ENCODE results near the gene TBX5. TPM values are rescaled to one million over a fixed set of nuclear protein-coding genes. Genes with fewer than 3 reads are reported as not detected.

Gene TBX5
- total and polyA plus RNA-seq, 2 donors (not counting 1 experiment from before 2014, with no cell fraction given): 16.8 to 19.4 TPM

- H3K4me2 ChIP-seq (ENCODE audit: extremely low read depth, insufficient read depth, low read length): peak overlapping the region; percentile 73
- H3K27me3 ChIP-seq (ENCODE audit: control insufficient read depth, insufficient read depth, low read length): no peaks in the 10 kb centered on the region
- H3K36me3 ChIP-seq (ENCODE audit: control insufficient read depth, insufficient read depth, low read length): no peaks in the 10 kb centered on the region
- peaks cover 100% of the 10 kb centered on the region for H3K79me2 ChIP-seq (ENCODE audit: control insufficient read depth, insufficient read depth, low read length)
- H3K9me3 ChIP-seq (ENCODE audit: control insufficient read depth, insufficient read depth, low read depth, low read length): no peaks in the 10 kb centered on the region
- peak overlapping the region; percentile 86 for H3K9ac ChIP-seq (ENCODE audit: insufficient read depth, low read length)
- peak overlapping the region; percentile 38 to 86 (median 58) for H3K4me3 ChIP-seq (replicated peaks in 1 of 4; ENCODE audit: control extremely low read depth in 1 of 4, insufficient read depth in 1 of 4, low read depth in 3 of 4, low read length in 4 of 4)
- H3K27ac ChIP-seq (ENCODE audit: insufficient read depth, low read length): peak overlapping the region; percentile 92
- peaks cover 7% of the 10 kb centered on the region for H3K4me1 ChIP-seq (ENCODE audit: control insufficient read depth, extremely low read depth, insufficient read depth, low read length)
- no peak overlapping the region for H2AFZ ChIP-seq (ENCODE audit: low read length)
- DNase-seq (ENCODE audit: low read depth in 2 of 2): no peak
- no peaks in the 10 kb centered on the region for H4K20me1 ChIP-seq (ENCODE audit: control insufficient read depth, extremely low read depth, insufficient read depth, low read length)
- TF ChIP-seq, protein P1, sequence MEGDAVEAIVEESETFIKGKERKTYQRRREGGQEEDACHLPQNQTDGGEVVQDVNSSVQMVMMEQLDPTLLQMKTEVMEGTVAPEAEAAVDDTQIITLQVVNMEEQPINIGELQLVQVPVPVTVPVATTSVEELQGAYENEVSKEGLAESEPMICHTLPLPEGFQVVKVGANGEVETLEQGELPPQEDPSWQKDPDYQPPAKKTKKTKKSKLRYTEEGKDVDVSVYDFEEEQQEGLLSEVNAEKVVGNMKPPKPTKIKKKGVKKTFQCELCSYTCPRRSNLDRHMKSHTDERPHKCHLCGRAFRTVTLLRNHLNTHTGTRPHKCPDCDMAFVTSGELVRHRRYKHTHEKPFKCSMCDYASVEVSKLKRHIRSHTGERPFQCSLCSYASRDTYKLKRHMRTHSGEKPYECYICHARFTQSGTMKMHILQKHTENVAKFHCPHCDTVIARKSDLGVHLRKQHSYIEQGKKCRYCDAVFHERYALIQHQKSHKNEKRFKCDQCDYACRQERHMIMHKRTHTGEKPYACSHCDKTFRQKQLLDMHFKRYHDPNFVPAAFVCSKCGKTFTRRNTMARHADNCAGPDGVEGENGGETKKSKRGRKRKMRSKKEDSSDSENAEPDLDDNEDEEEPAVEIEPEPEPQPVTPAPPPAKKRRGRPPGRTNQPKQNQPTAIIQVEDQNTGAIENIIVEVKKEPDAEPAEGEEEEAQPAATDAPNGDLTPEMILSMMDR (conservative IDR thresholded peaks at IDR 0.05 in 1 of 2, IDR thresholded peaks at IDR 0.05 in 1 of 2; ENCODE audit: low read depth in 1 of 2, low read length in 2 of 2): no peak
- TF ChIP-seq EZH2 (IDR thresholded peaks at IDR 0.05; ENCODE audit: low read length, missing control alignments): no peak
Measured at GRCh38 chr12:114408471-114408885, 2.5 kb upstream of the TBX5 start.

DNA sequence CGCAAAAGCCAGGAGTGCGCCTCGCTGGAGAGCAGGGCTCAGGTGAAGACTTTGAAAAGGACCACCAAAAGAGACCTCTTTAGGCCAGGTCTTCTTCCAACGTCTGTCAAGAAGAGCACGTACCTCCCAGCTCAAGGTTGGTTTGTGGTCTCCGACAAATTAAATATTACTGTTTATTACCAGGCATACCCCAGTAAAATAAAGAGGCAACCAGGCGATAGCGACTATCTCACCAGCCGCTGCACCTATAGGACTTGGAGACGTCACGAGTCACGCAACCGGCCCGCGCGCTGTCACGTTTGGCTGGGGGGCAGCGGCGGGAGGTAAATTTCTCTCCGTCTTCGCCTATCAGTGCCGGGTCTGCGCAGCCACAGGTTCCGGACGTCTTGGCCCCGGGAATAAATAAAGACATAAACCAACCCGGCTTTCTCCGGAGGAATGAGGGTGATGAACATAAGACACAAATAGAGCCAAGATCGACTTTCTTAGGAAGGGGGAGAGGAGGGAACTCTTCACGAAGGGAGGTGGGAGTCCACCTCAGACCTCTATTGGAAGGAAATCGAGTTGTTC lies 2.0 kb upstream of the TBX5 start:
- Histone ChIP-seq H3K4me2 (ENCODE audit: extremely low read depth, insufficient read depth, low read length) (peak overlapping the region; percentile 73), H3K79me2 (ENCODE audit: control insufficient read depth, insufficient read depth, low read length) (peaks cover 100% of the 10 kb centered on the region), H3K27me3 (ENCODE audit: control insufficient read depth, insufficient read depth, low read length) (no peaks in the 10 kb centered on the region), H3K4me3 (replicated peaks in 1 of 4; ENCODE audit: control extremely low read depth in 1 of 4, insufficient read depth in 1 of 4, low read depth in 3 of 4, low read length in 4 of 4) (peak overlapping the region; percentile 38 to 86 (median 58)), H3K9me3 (ENCODE audit: control insufficient read depth, insufficient read depth, low read depth, low read length) (no peaks in the 10 kb centered on the region), H2AFZ (ENCODE audit: low read length) (no peak overlapping the region), H3K27ac (ENCODE audit: insufficient read depth, low read length) (peak overlapping the region; percentile 92), H3K9ac (ENCODE audit: insufficient read depth, low read length) (peak overlapping the region; percentile 49), H3K36me3 (ENCODE audit: control insufficient read depth, insufficient read depth, low read length) (no peaks in the 10 kb centered on the region), H4K20me1 (ENCODE audit: control insufficient read depth, extremely low read depth, insufficient read depth, low read length) (no peaks in the 10 kb centered on the region), H3K4me1 (ENCODE audit: control insufficient read depth, extremely low read depth, insufficient read depth, low read length) (peaks cover 5% of the 10 kb centered on the region)
- no peak for TF ChIP-seq EZH2 (IDR thresholded peaks at IDR 0.05; ENCODE audit: low read length, missing control alignments)
- TF ChIP-seq, protein P1 (conservative IDR thresholded peaks at IDR 0.05 in 1 of 2, IDR thresholded peaks at IDR 0.05 in 1 of 2; ENCODE audit: low read depth in 1 of 2, low read length in 2 of 2): no peak
- DNase-seq (ENCODE audit: low read depth in 2 of 2): peak in 1 of 2 donors; percentile 87

GRCh38 chr12:114406984-114407841 lies 1.3 kb upstream of the TBX5 start:
- Histone ChIP-seq H2AFZ (ENCODE audit: low read length) (no peak overlapping the region), H3K9me3 (ENCODE audit: control insufficient read depth, insufficient read depth, low read depth, low read length) (no peaks in the 10 kb centered on the region), H3K27me3 (ENCODE audit: control insufficient read depth, insufficient read depth, low read length) (no peaks in the 10 kb centered on the region), H3K4me1 (ENCODE audit: control insufficient read depth, extremely low read depth, insufficient read depth, low read length) (peaks cover 4% of the 10 kb centered on the region), H3K4me2 (ENCODE audit: extremely low read depth, insufficient read depth, low read length) (peak overlapping the region; percentile 73), H4K20me1 (ENCODE audit: control insufficient read depth, extremely low read depth, insufficient read depth, low read length) (no peaks in the 10 kb centered on the region), H3K36me3 (ENCODE audit: control insufficient read depth, insufficient read depth, low read length) (no peaks in the 10 kb centered on the region), H3K79me2 (ENCODE audit: control insufficient read depth, insufficient read depth, low read length) (peaks cover 100% of the 10 kb centered on the region), H3K27ac (ENCODE audit: insufficient read depth, low read length) (peak overlapping the region; percentile 92), H3K4me3 (replicated peaks in 1 of 4; ENCODE audit: control extremely low read depth in 1 of 4, insufficient read depth in 1 of 4, low read depth in 3 of 4, low read length in 4 of 4) (peak overlapping the region; percentile 38 to 86 (median 58)), H3K9ac (ENCODE audit: insufficient read depth, low read length) (peak overlapping the region; percentile 24)
- TF ChIP-seq, protein P1 (conservative IDR thresholded peaks at IDR 0.05 in 1 of 2, IDR thresholded peaks at IDR 0.05 in 1 of 2; ENCODE audit: low read depth in 1 of 2, low read length in 2 of 2): no peak
- no peak for TF ChIP-seq EZH2 (IDR thresholded peaks at IDR 0.05; ENCODE audit: low read length, missing control alignments)
- peak in 1 of 2 donors; percentile 62 for DNase-seq (ENCODE audit: low read depth in 2 of 2)
